GM19043 (cell line): ENCODE measurements around the gene OARD1.

ENCODE experiments used
- ATAC-seq: cut with Tn5 transposase; IDR thresholded peaks from one replicate; pipeline ENCODE4 v1.9.1; 2021; ENCODE audit warnings: low read depth; ENCODE audit not compliant: unreplicated experiment

The OARD1 gene

GRCh38 chr6:41075651-41076626, 3.8 kb upstream of the OARD1 start:
- ATAC-seq = no peak

DNA sequence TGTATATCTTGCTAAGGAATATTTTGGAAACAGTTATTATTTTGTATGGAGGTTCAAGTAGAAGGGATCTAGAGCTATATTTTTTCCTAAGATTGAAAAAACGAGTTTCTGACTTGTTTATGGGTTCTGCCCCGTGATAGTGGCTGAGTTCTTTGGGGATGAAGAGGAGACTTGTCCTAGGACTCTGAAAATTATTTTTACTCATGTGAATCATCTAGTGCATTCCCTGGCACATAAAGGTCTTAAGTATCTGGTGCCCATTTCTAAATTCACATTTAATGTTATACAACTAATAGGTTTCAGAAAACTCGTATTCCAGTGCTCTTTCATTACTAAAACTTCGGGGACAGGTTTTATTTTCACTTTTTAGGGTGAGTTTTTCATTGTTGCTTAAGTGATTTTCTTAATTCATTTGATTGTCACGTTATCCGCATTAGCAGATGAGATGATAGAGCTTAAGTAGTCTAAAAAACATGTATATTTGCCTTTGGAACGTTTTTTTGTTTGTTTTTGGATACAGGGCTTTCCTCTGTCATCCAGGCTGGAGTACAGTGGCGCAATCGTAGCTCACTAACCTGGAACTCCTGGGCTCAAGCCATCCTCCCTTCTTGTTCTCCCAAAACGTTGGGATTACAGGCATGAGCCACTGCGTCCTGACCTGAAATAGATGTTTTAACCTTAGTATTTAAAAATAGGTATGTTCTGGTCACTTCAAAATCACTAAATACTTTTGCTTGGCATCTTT, 2.7 kb upstream of the OARD1 start:
- no peak for ATAC-seq

DNA sequence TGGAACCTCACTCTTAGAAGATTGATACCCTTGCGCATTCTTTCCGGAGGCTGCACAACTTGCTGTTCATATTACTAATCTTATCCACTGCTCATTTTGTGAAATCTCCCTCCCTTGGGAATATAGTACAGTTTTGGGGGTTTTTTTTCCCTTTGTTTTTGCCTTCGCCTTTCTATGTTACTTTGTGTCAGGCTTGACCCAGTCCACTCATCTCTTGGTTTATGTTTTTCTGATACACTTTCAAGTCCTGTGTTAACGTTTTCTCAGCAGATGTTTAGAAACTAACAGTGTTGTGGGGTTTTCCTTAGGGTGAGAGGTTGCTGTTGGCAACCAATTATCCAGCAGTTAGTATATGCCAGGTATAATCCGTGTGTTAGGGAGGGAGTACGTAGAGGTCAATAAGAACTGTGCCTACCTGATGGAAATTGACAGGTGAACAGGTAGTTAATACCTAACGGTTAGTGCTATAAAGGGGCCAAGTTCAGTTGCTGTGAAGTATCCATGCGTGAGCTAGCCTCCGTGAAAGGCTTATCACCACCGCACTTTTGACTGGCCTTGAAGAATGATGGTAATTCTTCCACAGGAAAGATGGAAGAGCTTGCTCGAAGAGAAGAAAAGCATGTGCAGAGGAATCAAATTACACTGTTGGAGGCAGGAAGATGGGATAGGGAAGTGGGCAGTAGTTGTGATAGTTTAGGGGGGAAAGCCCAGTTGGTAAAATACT, 2.0 kb upstream of the OARD1 start:
- ATAC-seq = no peak

- peak; percentile 16 for ATAC-seq
These were observed 1.2 kb upstream of the OARD1 start for GRCh38 chr6:41073203-41073967.

DNA sequence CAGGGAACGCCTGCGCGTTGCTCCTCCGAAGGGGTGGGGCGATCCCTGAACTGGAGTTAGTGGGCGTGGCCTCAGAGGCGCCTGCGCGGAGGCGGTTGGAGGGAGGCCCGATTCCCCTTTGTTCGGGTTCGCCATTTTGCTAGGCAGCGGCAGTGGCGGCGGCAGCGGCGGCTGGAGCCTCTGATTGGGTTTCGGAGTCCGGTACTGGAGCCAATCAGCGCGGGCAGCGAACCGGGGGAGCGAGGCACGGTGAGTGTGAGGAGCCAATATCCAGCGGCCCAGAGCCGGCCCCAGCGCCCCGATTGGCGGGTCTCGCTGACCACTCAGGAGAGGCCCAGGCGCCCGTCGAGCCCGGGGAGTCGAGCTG, 663 bp upstream of the OARD1 start, which contains the start of gene NFYA:
Gene NFYA (plus strand): TSS at position 139 of the 367 bp plus-strand sequence. CDS start 6,116 bp downstream, outside the sequence.
- ATAC-seq = peak; percentile 51

GRCh38 chr6:41071501-41071922, 644 bp downstream of the OARD1 start:
- ATAC-seq = no peak

- ATAC-seq = no peak
These were observed 5.3 kb downstream of the OARD1 start for GRCh38 chr6:41066867-41067304.

- no peak for ATAC-seq
These were observed 6.6 kb downstream of the OARD1 start for GRCh38 chr6:41065550-41066026.

DNA sequence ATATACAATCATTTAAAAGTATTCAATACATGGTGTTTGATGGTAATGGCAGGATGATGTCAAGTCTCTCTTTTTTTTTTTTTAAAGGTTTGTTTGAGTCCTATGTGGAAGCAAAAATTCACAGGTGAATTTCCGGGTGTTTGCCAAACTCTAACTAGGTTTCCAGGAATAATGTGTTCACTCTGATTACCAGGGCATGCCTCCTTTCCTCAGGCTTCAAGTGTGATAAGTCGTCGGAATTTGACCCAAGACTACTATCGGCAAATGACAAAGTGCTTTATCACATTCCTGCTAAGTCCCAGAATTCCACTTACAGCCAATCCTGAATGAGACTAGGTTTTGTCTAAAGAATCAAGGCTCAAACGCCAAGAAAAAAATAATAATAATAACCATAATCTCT, 7.3 kb downstream of the OARD1 start:
- no peak for ATAC-seq

DNA sequence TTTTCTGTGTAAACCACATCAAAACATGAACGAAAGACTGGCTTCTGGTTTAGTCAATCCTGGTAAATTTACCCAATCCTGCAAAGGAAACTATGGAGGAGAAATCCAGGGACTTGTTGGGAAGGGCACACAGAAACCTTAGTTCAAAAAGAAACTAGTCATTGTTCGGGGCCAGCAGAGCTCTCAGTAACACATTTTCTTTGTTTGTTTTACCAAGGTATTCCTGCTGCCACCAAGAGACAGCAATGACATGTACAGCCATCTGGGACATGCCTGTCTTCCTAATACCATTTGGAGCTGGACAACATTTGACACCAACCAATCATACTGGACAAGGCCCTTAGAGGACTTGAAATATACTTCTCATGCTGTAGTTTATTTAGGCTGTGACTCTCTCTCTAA, 8.3 kb downstream of the OARD1 start:
- ATAC-seq = no peak

GRCh38 chr6:41062056-41062455, 10.1 kb downstream of the OARD1 start:
- ATAC-seq = no peak

GRCh38 chr6:41061196-41061726, 10.9 kb downstream of the OARD1 start:
- ATAC-seq = no peak

DNA sequence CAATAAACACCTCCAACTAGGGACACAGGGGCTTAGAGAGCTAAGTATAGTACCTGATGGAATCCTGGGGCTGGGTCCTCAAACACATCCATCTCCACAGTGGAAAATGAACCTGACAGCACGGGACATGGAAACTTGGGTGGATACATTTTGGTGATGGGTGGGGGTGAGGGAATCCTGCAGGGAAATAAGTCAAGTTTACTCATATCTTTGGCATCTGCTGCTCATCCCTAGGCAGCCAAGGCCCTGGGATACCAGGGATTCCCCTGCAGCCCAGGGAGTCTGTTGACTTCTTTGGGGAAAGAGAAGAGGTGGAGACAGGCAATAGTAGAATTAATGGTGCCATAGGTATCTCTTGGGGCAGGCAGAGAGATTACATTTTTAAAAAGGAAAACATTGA, 12.6 kb downstream of the OARD1 start:
- no peak for ATAC-seq

DNA sequence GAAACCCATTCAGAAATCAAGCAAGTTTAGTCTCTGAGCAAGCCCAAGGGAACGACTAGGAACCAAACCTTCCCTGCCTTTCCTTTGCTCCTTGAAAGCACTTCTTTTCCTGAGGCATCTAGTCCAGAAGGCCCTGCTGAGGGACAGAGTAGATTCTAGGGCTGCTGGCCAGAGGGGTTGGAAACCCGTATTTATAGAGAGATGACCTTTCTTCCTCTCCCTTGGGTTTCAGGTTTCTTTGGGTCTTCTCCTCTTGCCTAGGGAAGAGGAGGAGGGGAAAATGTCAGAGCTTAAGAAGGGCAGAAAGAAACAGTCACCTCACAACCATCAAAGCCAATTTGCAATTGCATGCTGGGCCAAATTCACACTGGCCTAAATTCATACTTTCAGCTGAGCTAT, 13.4 kb downstream of the OARD1 start:
- no peak for ATAC-seq

DNA sequence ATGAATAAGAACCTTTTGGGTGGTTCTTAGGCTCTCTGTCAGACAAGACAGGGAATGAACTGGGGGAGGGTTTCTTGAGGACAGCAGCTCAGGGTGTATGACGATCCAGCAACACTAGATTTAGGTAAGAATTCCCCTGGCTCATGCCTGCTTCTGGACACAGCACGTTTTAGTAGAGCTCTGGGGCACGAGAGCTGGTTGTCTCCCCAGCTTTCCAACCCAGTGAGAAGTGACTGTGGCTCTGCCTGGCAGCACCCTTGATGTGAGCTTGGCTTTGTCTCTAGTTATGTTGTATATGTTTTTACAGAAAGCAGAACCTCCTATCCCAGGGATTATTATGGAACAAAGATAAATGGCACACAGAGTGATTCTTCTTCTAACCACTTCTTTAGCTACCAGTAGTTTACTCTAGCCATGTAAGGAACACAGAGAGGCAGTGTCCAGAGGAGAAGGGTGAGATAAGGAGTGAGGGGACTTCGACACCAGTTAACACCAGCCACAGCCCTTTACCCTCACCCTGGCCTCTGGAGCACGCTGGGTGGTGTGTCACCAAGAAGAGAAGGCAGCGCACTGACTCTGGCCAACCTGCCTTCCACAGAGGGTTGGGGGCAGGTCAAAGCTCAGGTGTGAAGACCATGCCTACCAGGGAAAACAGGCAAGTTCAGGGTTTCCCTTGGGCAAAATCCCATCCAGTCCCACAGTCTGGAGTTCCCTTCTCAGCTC, 15.2 kb downstream of the OARD1 start:
- no peak for ATAC-seq

DNA sequence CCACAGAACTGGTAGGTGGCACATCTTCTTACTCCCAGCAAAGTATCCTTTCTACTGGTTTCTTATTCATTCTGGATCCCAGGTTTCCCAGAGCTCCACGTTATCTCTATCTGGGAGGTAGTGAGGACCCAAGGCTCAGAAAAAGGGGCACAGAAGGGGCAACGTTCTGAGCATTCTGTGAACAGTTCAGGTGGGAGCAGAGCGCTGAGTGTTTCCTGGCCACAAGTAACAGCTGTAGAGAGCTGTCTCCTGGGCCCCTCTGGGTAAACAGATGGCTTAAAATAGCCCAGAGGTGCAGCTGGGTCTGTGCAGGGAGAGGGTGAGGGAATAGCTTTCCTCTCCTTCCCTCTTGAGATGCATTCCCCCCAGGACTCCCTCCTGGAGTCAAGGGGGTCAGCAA, 17.0 kb downstream of the OARD1 start:
- ATAC-seq = no peak

- no peak for ATAC-seq
These were observed 17.6 kb downstream of the OARD1 start for GRCh38 chr6:41054511-41054910.

GRCh38 chr6:41053041-41053440, 19.1 kb downstream of the OARD1 start, which contains the start of gene APOBEC2:
Gene APOBEC2 (plus strand): TSS chr6:41053202. CDS start chr6:41053348, 146 bp downstream.
- ATAC-seq = no peak

GRCh38 chr6:41051873-41052272, 20.3 kb downstream of the OARD1 start:
- no peak for ATAC-seq
